Tibial artery (tissue), 4 donors: Measurements from ENCODE around the gene IQCE.

ENCODE experiments used
- DNase-seq, 2 donors: peaks; one replicate each; pipeline ENCODE4 v3.0.0-alpha.2; 2019
- H3K27ac ChIP-seq, 2 donors: fragments of 200-600 bp; sonication (generic) in 1 of 2; 1 replicate in 1 of 2; 2 replicates in 1 of 2; pipeline ENCODE4 v1.5.1; 2018 to 2019; ENCODE audit warnings: mild to moderate bottlenecking in 1 of 2
- H3K27me3 ChIP-seq, 2 donors: fragments of 200-600 bp; sonication (generic) in 1 of 2; one replicate each; pipeline versions ENCODE4 v1.5.1 to v1.6.0; 2016 to 2019
- H3K36me3 ChIP-seq, 3 donors: fragments of 200-600 bp; sonication (generic) in 2 of 3; one replicate each; pipeline ENCODE4 v1.5.1; 2016 to 2019; ENCODE audit warnings: mild to moderate bottlenecking in 2 of 3
- H3K4me1 ChIP-seq, 4 donors: fragments of 200-600 bp; sonication (generic) in 2 of 4; 1 replicate in 3 of 4; 2 replicates in 1 of 4; pipeline ENCODE4 v1.5.1; 2016 to 2019
- H3K4me3 ChIP-seq, 2 donors: fragments of 200-600 bp; sonication (generic) in 1 of 2; 1 replicate in 1 of 2; 2 replicates in 1 of 2; pipeline ENCODE4 v1.5.1; 2018 to 2019; ENCODE audit warnings: mild to moderate bottlenecking in 2 of 2
- H3K9me3 ChIP-seq, 3 donors: fragments of 200-600 bp; sonication (generic) in 1 of 3; one replicate each; pipeline ENCODE4 v1.5.1; 2016 to 2019
- intact Hi-C: fragments of 100-400 bp; cut with DNase I; formaldehyde crosslinking; loops from one replicate; pipeline ENCODE4 v1.15.0; 2023; ENCODE audit warnings: low total_unique reads
- TF ChIP-seq, protein P1 (sequence below), 2 experiments: fragments of 200-600 bp in 1 of 2; fragments of 450-650 bp in 1 of 2; IDR thresholded peaks; one replicate each; pipeline ENCODE4 v1.5.1; 2017 to 2019; ENCODE audit warnings: antibody characterized with exemption in 2 of 2, mild to moderate bottlenecking in 1 of 2, moderate library complexity in 1 of 2

IQCE gene

DNA sequence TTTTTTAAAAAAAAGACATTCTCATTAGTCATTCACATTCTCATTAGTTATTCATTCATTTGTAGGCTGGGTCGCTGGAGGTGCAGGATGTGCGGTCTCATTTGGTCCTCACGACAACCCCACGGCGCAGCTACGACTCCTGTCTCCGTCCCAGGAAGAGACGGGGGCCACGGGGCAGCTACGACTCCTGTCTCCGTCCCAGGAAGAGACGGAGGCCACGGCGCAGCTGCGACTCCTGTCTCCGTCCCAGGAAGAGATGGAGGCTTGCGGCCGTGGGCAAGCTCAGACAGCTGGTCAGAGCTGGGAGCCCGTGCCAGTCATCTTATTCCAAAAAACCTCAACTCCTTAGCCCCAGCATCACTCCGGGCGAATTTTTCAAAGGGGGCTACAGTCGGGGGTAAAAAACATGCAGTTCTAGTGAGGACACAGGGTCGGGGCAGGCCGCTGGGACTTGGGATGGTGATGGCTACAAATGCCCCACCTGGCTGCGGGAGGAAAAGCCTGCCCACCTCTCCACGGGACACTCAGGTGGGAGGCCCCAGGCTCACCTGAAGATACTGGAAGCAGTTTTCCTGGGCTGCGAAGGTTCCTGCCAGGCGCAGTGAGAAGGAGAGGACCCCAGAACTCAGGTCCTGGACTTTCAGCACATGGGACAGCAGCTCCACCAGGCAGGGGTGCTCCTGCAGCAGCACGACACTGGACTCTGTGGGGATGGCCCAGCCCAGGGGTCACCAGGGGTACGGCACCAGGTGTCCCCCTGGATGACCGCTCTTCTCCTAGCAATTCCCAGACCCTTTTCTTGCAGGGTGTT is 11.8 kb upstream of the IQCE start:
- Histone ChIP-seq H3K4me3 (no peak overlapping the region), H3K36me3 (peaks cover 52 to 81% (median 68%) of the 10 kb centered on the region in 3 donors), H3K4me1 (no peaks in the 10 kb centered on the region), H3K9me3 (no peaks in the 10 kb centered on the region), H3K27ac (no peak overlapping the region), H3K27me3 (no peaks in the 10 kb centered on the region)
- TF ChIP-seq, protein P1, sequence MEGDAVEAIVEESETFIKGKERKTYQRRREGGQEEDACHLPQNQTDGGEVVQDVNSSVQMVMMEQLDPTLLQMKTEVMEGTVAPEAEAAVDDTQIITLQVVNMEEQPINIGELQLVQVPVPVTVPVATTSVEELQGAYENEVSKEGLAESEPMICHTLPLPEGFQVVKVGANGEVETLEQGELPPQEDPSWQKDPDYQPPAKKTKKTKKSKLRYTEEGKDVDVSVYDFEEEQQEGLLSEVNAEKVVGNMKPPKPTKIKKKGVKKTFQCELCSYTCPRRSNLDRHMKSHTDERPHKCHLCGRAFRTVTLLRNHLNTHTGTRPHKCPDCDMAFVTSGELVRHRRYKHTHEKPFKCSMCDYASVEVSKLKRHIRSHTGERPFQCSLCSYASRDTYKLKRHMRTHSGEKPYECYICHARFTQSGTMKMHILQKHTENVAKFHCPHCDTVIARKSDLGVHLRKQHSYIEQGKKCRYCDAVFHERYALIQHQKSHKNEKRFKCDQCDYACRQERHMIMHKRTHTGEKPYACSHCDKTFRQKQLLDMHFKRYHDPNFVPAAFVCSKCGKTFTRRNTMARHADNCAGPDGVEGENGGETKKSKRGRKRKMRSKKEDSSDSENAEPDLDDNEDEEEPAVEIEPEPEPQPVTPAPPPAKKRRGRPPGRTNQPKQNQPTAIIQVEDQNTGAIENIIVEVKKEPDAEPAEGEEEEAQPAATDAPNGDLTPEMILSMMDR (IDR thresholded peaks at IDR 0.05), result no peak
- DNase-seq, result peak in 1 of 2 donors; percentile 54
- intact Hi-C loops, result no loop called here

DNA sequence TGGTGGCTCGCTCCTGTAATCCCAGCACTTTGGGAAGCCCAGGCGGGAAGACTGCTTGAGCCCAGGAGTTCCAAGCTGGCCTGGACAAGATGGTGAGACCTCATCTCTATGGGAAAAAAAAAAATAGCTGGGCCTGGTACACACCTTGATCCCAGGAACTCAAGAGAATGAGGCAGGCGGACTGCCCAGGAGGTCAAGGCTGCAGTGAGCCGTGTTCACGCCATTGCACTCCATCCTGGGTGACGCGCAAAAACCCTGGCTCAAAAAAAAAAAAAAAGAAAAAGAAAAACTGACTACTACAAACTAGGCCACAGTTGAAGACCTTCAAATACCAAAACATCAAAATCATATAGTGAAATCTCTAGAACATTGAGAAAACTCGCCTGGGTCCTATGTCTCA is 7.4 kb upstream of the IQCE start:
- TF ChIP-seq, protein P1 (IDR thresholded peaks at IDR 0.05), result no peak
- no peak overlapping the region for H3K4me3 ChIP-seq
- peaks cover 0 to 21% (median 17%) of the 10 kb centered on the region in 4 donors for H3K4me1 ChIP-seq
- DNase-seq, result no peak
- H3K27ac ChIP-seq, result no peak overlapping the region
- H3K36me3 ChIP-seq, result peaks cover 15 to 37% (median 27%) of the 10 kb centered on the region in 3 donors
- H3K9me3 ChIP-seq, result no peaks in the 10 kb centered on the region
- H3K27me3 ChIP-seq, result no peaks in the 10 kb centered on the region
- intact Hi-C loops, result no loop called here

DNA sequence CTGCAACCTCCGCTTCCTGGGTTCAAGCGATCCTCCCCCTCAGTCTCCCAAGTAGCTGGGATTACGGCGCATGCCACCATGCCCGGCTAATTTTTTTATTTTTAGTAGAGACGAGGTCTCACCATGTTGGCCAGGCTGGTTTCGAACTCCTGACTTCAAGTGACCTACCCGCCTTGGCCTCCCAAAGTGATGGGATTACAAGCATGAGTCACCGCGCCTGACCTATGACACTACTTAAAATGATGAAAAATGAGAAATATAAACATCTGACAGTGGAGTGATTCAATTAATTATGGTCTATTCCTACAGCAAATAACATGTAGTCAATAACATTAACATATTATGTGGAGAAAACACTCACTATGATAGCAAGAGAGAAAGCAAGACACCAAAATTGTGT is 5.7 kb upstream of the IQCE start:
- intact Hi-C loops, result no loop called here
- peaks cover 0 to 20% (median 12%) of the 10 kb centered on the region in 3 donors for H3K36me3 ChIP-seq

DNA sequence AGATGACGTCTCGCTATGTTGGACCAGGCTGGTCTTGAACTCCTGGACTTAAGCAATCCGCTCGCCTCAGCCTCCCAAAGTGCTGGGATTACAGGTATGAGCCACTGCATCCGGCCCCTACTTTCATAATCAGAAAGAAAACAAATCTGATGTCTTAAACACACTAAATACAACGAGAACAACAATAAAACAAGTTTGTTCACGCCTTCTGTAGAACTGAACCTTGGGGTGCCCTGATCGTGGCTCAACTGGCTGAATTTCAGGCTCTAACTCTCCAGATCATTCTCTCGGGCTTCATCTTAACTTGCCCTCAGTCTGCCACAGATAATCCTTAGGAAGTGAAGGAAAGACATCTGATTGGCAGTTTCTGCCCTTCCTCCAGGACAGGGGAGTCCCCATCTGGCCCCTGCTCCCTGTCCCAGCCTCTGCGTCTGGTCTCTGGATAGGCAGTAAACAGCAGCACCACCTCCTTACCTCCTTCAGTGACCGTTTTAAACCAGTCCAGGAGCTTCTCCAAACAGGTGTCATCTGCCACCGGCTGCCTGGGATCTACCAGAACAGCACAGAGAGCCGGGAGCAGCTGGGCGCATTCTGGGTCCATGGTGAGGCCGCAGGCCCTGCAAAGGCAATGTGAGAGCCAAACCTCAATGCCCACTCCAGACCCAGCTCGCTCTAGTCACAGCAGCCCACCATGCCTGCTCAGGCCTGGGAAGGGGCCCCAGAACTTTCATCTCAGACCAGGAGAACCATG is 4.8 kb upstream of the IQCE start:
- H3K27ac ChIP-seq, result peak overlapping the region in 1 of 2 donors; percentile 98

More for the DNA sequence above, 5.7 kb upstream of the IQCE start:
- Histone ChIP-seq H3K9me3 (no peaks in the 10 kb centered on the region), H3K27me3 (no peaks in the 10 kb centered on the region), H3K4me1 (peaks cover 0 to 26% (median 19%) of the 10 kb centered on the region in 4 donors), H3K27ac (no peak overlapping the region), H3K4me3 (no peak overlapping the region)
- TF ChIP-seq, protein P1 (IDR thresholded peaks at IDR 0.05), result no peak
- peak in 1 of 2 donors; percentile 39 for DNase-seq

DNA sequence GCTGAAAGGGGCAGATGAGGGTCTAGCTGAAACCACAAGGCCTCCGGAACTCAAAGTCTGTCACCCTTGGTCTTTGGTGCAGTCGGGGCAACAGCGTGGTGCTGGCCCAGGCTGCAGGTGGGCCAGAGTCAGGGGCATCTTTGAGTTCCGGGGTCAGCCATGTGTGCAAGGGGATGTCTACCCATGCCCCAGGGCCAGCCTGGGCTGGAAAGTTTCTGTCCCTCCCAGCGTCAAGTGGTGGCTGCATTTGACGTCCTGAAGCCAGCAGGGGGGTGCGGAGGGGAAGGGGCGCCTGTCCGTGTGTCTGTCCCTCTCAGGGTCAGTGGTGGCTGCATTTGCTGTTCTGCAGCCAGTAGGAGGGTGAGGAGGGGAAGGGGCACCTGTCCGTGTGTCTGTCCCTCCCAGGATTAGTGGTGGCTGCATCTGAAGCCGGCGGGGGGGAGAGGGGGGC is 4.1 kb upstream of the IQCE start:
- TF ChIP-seq, protein P1 (IDR thresholded peaks at IDR 0.05), result no peak
- DNase-seq, result peak in 1 of 2 donors; percentile 66
- Histone ChIP-seq H3K27me3 (no peaks in the 10 kb centered on the region), H3K4me1 (peaks cover 0 to 36% (median 25%) of the 10 kb centered on the region in 4 donors), H3K36me3 (peaks cover 0 to 5% (median 0%) of the 10 kb centered on the region in 3 donors), H3K27ac (peak overlapping the region; percentile 96 to 98), H3K9me3 (no peaks in the 10 kb centered on the region), H3K4me3 (peak overlapping the region; percentile 97 to 98)
- intact Hi-C loops, result loop anchor here (5.0 kb wide), 2 partner anchors 58 to 67 kb away; no protein-coding TSS in a partner anchor

More for the DNA sequence above, 4.8 kb upstream of the IQCE start:
- H3K4me1 ChIP-seq, result peaks cover 0 to 31% (median 23%) of the 10 kb centered on the region in 4 donors
- H3K36me3 ChIP-seq, result peaks cover 0 to 12% (median 3%) of the 10 kb centered on the region in 3 donors
- no peaks in the 10 kb centered on the region for H3K27me3 ChIP-seq
- H3K4me3 ChIP-seq, result peak overlapping the region; percentile 97 to 98
- intact Hi-C loops, result no loop called here
- no peaks in the 10 kb centered on the region for H3K9me3 ChIP-seq
- peak in 1 of 2 donors; percentile 57 for DNase-seq
- TF ChIP-seq, protein P1 (IDR thresholded peaks at IDR 0.05), result no peak
